NCI-H1105 (cell line): ENCODE measurements around the gene LUZP2.
A peak's percentile ranks its signal among the peaks of the same experiment; 100 is the strongest.

Experiments
- DNase-seq: peaks from one replicate; lab custom pipeline; 2025; lab: John Stamatoyannopoulos, UW

The LUZP2 gene

GRCh38 chr11:24496736-24497725 lies at the start of gene LUZP2:
TSS of gene LUZP2 (plus strand) at chr11:24497053.
- peak; percentile 30 for DNase-seq

- no peak for DNase-seq
Observed at GRCh38 chr11:24453129-24453718, 43.6 kb upstream of the LUZP2 start.

GRCh38 chr11:24457985-24458384 lies 38.9 kb upstream of the LUZP2 start:
- DNase-seq, result no peak

- DNase-seq, result no peak
Observed at GRCh38 chr11:24470431-24470830, 26.4 kb upstream of the LUZP2 start.

- DNase-seq, result no peak
Observed at GRCh38 chr11:24471084-24471483, 25.8 kb upstream of the LUZP2 start.

- DNase-seq, result no peak
Observed at GRCh38 chr11:24478718-24479117, 18.1 kb upstream of the LUZP2 start.

GRCh38 chr11:24489477-24489876 lies 7.4 kb upstream of the LUZP2 start:
- no peak for DNase-seq

GRCh38 chr11:24496386-24496735 lies 492 bp upstream of the LUZP2 start:
- no peak for DNase-seq

GRCh38 chr11:24497831-24498230 lies 978 bp downstream of the LUZP2 start:
- no peak for DNase-seq

GRCh38 chr11:24502425-24502824 lies 5.6 kb downstream of the LUZP2 start:
- no peak for DNase-seq

- DNase-seq, result no peak
Observed at GRCh38 chr11:24509114-24509513, 12.3 kb downstream of the LUZP2 start.

GRCh38 chr11:24511511-24511910 lies 14.7 kb downstream of the LUZP2 start:
- DNase-seq, result no peak

GRCh38 chr11:24513479-24514218 lies 16.8 kb downstream of the LUZP2 start:
- no peak for DNase-seq

- no peak for DNase-seq
Observed at GRCh38 chr11:24514219-24514594, 17.4 kb downstream of the LUZP2 start.

GRCh38 chr11:24515632-24516031 lies 18.8 kb downstream of the LUZP2 start:
- DNase-seq, result no peak

GRCh38 chr11:24516638-24517037 lies 19.8 kb downstream of the LUZP2 start:
- no peak for DNase-seq

- DNase-seq, result no peak
Observed at GRCh38 chr11:24521601-24522000, 24.7 kb downstream of the LUZP2 start.

GRCh38 chr11:24524156-24524555 lies 27.3 kb downstream of the LUZP2 start:
- no peak for DNase-seq

- no peak for DNase-seq
Observed at GRCh38 chr11:24531528-24531927, 34.7 kb downstream of the LUZP2 start.

GRCh38 chr11:24543771-24544170 lies 46.9 kb downstream of the LUZP2 start:
- no peak for DNase-seq

- DNase-seq, result no peak
Observed at GRCh38 chr11:24556693-24557092, 59.8 kb downstream of the LUZP2 start.

- no peak for DNase-seq
Observed at GRCh38 chr11:24559315-24559714, 62.5 kb downstream of the LUZP2 start.

- DNase-seq, result no peak
Observed at GRCh38 chr11:24560324-24560723, 63.5 kb downstream of the LUZP2 start.
